H9 (cell line): Measurements from ENCODE around the gene SRF. TPM values are rescaled to one million over a fixed set of nuclear protein-coding genes. Genes with fewer than 3 reads are reported as not detected.

Experiments used
- DNase-seq: peaks from one replicate; pipeline ENCODE4 v3.0.0-alpha.2; 2017
- H2AFZ ChIP-seq: one replicate; pipeline ENCODE4 v1.6.1; 2013; ENCODE audit warnings: mild to moderate bottlenecking, low read length, control low read depth, moderate library complexity
- H2AK5ac ChIP-seq: 2 replicates; pipeline ENCODE4 v1.6.1; 2013; ENCODE audit warnings: low read length, control low read depth, mixed read lengths; ENCODE audit not compliant: insufficient read length
- H2BK120ac ChIP-seq: one replicate; pipeline ENCODE4 v1.6.1; 2013; ENCODE audit warnings: low read depth, mild to moderate bottlenecking, low read length, control low read depth, inconsistent platforms; ENCODE audit not compliant: poor library complexity, severe bottlenecking
- H2BK12ac ChIP-seq: 2 replicates; pipeline ENCODE4 v1.6.1; 2013; ENCODE audit warnings: low read length, control low read depth, mixed read lengths, low read depth; ENCODE audit not compliant: insufficient read length
- H2BK15ac ChIP-seq: 2 replicates; pipeline ENCODE4 v1.6.1; 2013; ENCODE audit warnings: low read depth, low read length, control low read depth
- H2BK20ac ChIP-seq: one replicate; pipeline ENCODE4 v1.6.1; 2013; ENCODE audit warnings: low read depth, mild to moderate bottlenecking, low read length, control low read depth, inconsistent platforms; ENCODE audit not compliant: poor library complexity, severe bottlenecking
- H2BK5ac ChIP-seq: 2 replicates; pipeline ENCODE4 v1.6.1; 2013; ENCODE audit warnings: low read length, control low read depth, mixed read lengths; ENCODE audit not compliant: insufficient read length
- H3K14ac ChIP-seq: 2 replicates; pipeline ENCODE4 v1.6.1; 2013; ENCODE audit warnings: low read length, control low read depth; ENCODE audit not compliant: insufficient read depth
- H3K18ac ChIP-seq: 2 replicates; pipeline ENCODE4 v1.6.1; 2013; ENCODE audit warnings: low read depth, mild to moderate bottlenecking, mixed read lengths, low read length, control low read depth; ENCODE audit not compliant: insufficient read length
- H3K23ac ChIP-seq: 2 replicates; pipeline ENCODE4 v1.6.1; 2013; ENCODE audit warnings: low read length, control low read depth, mixed read lengths, low read depth; ENCODE audit not compliant: insufficient read length
- H3K23me2 ChIP-seq: 2 replicates; pipeline ENCODE4 v1.6.1; 2013; ENCODE audit warnings: low read depth, mild to moderate bottlenecking, mixed read lengths, low read length, control low read depth; ENCODE audit not compliant: insufficient read length, poor library complexity, severe bottlenecking
- H3K27ac ChIP-seq: 2 replicates; pipeline ENCODE4 v1.5.1; 2013; ENCODE audit warnings: low read length, control low read depth, mixed read lengths, low read depth; ENCODE audit not compliant: insufficient read length
- H3K27me3 ChIP-seq: 2 replicates; pipeline ENCODE4 v1.6.1; 2013; ENCODE audit warnings: low read length, control low read depth, inconsistent platforms; ENCODE audit not compliant: insufficient read depth
- H3K4ac ChIP-seq: 2 replicates; pipeline ENCODE4 v1.6.1; 2013; ENCODE audit warnings: low read depth, mild to moderate bottlenecking, control low read depth, inconsistent platforms, low read length, moderate library complexity
- H3K4me1 ChIP-seq: 2 replicates; pipeline ENCODE4 v1.6.1; 2013; ENCODE audit warnings: low read length, control low read depth, inconsistent platforms; ENCODE audit not compliant: insufficient read depth
- H3K4me2 ChIP-seq: 2 replicates; pipeline ENCODE4 v1.6.1; 2013; ENCODE audit warnings: low read length, control low read depth, mixed read lengths; ENCODE audit not compliant: insufficient read length, insufficient read depth
- H3K56ac ChIP-seq: 2 replicates; pipeline ENCODE4 v1.6.1; 2013; ENCODE audit warnings: low read depth, mild to moderate bottlenecking, mixed read lengths, low read length, control low read depth; ENCODE audit not compliant: insufficient read length
- H3K79me1 ChIP-seq: 2 replicates; pipeline ENCODE4 v1.6.1; 2013; ENCODE audit warnings: low read depth, mild to moderate bottlenecking, moderate library complexity, low read length, control low read depth, inconsistent platforms; ENCODE audit not compliant: insufficient read depth, poor library complexity, severe bottlenecking
- H3K79me2 ChIP-seq: 2 replicates; pipeline ENCODE4 v1.6.1; 2013; ENCODE audit warnings: low read length, control low read depth, inconsistent platforms; ENCODE audit not compliant: insufficient read depth
- H3K9ac ChIP-seq: 2 replicates; pipeline ENCODE4 v1.6.1; 2013; ENCODE audit warnings: low read length, control low read depth, mixed read lengths; ENCODE audit not compliant: insufficient read length; ENCODE audit errors: extremely low read depth
- H3K9me3 ChIP-seq: one replicate; pipeline ENCODE4 v1.6.1; 2013; ENCODE audit warnings: low read depth, low read length, inconsistent platforms; ENCODE audit not compliant: control insufficient read depth
- H3T11ph ChIP-seq: one replicate; pipeline ENCODE4 v1.6.1; 2013; ENCODE audit warnings: mild to moderate bottlenecking, low read length, control low read depth, inconsistent platforms
- H4K20me1 ChIP-seq: one replicate; pipeline ENCODE4 v1.6.1; 2013; ENCODE audit not compliant: control insufficient read depth, insufficient read length, insufficient read depth
- H4K5ac ChIP-seq: 2 replicates; pipeline ENCODE4 v1.6.1; 2013; ENCODE audit warnings: low read depth, mild to moderate bottlenecking, mixed read lengths, low read length, control low read depth; ENCODE audit not compliant: insufficient read length
- H4K8ac ChIP-seq: replicated peaks from 2 replicates; pipeline ENCODE4 v1.6.1; 2013; ENCODE audit warnings: low read length, control low read depth, mixed read lengths, low read depth; ENCODE audit not compliant: insufficient read length
- H4K91ac ChIP-seq: 2 replicates; pipeline ENCODE4 v1.6.1; 2013; ENCODE audit warnings: low read depth, mild to moderate bottlenecking, moderate library complexity, mixed read lengths, low read length, control low read depth; ENCODE audit not compliant: insufficient read length
- H3K27ac Mint-ChIP-seq, 3 experiments: 2 replicates in 2 of 3; 3 replicates in 1 of 3; pipeline ENCODE4 v1.8.0; 2020 to 2021; ENCODE audit warnings: mixed read lengths in 3 of 3, mild to moderate bottlenecking in 1 of 3, moderate library complexity in 1 of 3
- H3K27me3 Mint-ChIP-seq: 2 replicates; pipeline ENCODE4 v1.8.0; 2021; ENCODE audit warnings: low read depth, mild to moderate bottlenecking, moderate library complexity, mixed read lengths
- H3K36me3 Mint-ChIP-seq, 3 experiments: 2 replicates in 2 of 3; 3 replicates in 1 of 3; pipeline ENCODE4 v1.8.0; 2020 to 2021; ENCODE audit warnings: low read depth in 3 of 3, mixed read lengths in 3 of 3; ENCODE audit not compliant: insufficient read depth in 1 of 3
- H3K4me1 Mint-ChIP-seq, 2 experiments: 2 replicates each; pipeline ENCODE4 v1.8.0; 2020; ENCODE audit warnings: mixed read lengths in 2 of 2
- H3K4me3 Mint-ChIP-seq, 2 experiments: 2 replicates in 1 of 2; 3 replicates in 1 of 2; pipeline ENCODE4 v1.8.0; 2020 to 2021; ENCODE audit warnings: mild to moderate bottlenecking in 2 of 2, mixed read lengths in 2 of 2, moderate library complexity in 1 of 2
- H3K9me3 Mint-ChIP-seq, 2 experiments: 2 replicates in 1 of 2; 3 replicates in 1 of 2; pipeline ENCODE4 v1.8.0; 2020; ENCODE audit warnings: mild to moderate bottlenecking in 2 of 2, mixed read lengths in 2 of 2, moderate library complexity in 1 of 2
- CTCF ChIP-seq: fragments of 200-600 bp; sonication (generic); conservative IDR thresholded peaks from 3 replicates; pipeline ENCODE4 v1.8.0; 2021; ENCODE audit warnings: antibody characterized with exemption, mild to moderate bottlenecking
- WGBS: extraction: QIAGEN DNeasy Blood & Tissue Kit; methylation state at CpG from one replicate; pipeline ENCODE4 v1.1.7; 2013; ENCODE audit warnings: missing lambda C conversion rate, low lambda C conversion rate, mixed read lengths; ENCODE audit not compliant: insufficient read length; ENCODE audit errors: extremely low coverage; 5-methylcytosine and 5-hydroxymethylcytosine counted together
- total RNA-seq: library from RNA; stranded (reverse); gene quantifications from 2 replicates; pipeline ENCODE4 v1.2.1, GENCODE V29; 2021

SRF gene
- total RNA-seq, 1 experiment from 2014 or later, result 57.5 TPM

GRCh38 chr6:43146709-43147688 lies 24.1 kb upstream of the SRF start:
- no CpG with 5 or more reads among the region's 8 CpGs for WGBS
- no peak overlapping the region for H3K23ac ChIP-seq
- no peak overlapping the region for H3K56ac ChIP-seq
- no peak overlapping the region for H3K27ac ChIP-seq
- Mint-ChIP-seq H3K4me1 (peaks cover 10% of the 10 kb centered on the region in 2 experiments), H3K4me3 (no peak overlapping the region), H3K27ac (no peak overlapping the region), H3K27me3 (no peaks in the 10 kb centered on the region), H3K36me3 (peaks cover 10 to 32% (median 26%) of the 10 kb centered on the region in 3 experiments), H3K9me3 (no peaks in the 10 kb centered on the region)
- no peaks in the 10 kb centered on the region for H3K79me2 ChIP-seq
- H2BK5ac ChIP-seq, result no peak overlapping the region
- no peak overlapping the region for H4K8ac ChIP-seq
- no peak for DNase-seq
- no peaks in the 10 kb centered on the region for H3K4me1 ChIP-seq
- no peaks in the 10 kb centered on the region for H3K27me3 ChIP-seq
- H2BK120ac ChIP-seq, result no peak overlapping the region
- no peaks in the 10 kb centered on the region for H4K20me1 ChIP-seq
- H3K79me1 ChIP-seq, result no peaks in the 10 kb centered on the region
- no peak overlapping the region for H4K91ac ChIP-seq
- H2AFZ ChIP-seq, result no peak overlapping the region
- H3K4me2 ChIP-seq, result no peak overlapping the region
- no peak overlapping the region for H2BK15ac ChIP-seq
- H3K9me3 ChIP-seq, result no peaks in the 10 kb centered on the region
- no peak overlapping the region for H2BK12ac ChIP-seq
- H2BK20ac ChIP-seq, result no peak overlapping the region
- H3K4ac ChIP-seq, result no peak overlapping the region
- no peak overlapping the region for H2AK5ac ChIP-seq
- TF ChIP-seq CTCF, result no peak
- H3K14ac ChIP-seq, result no peak overlapping the region
- H3T11ph ChIP-seq, result no peak overlapping the region
- H3K18ac ChIP-seq, result no peak overlapping the region
- no peak overlapping the region for H4K5ac ChIP-seq
- no peak overlapping the region for H3K9ac ChIP-seq
- H3K23me2 ChIP-seq, result no peaks in the 10 kb centered on the region
